Mesendoderm (in vitro differentiated cells): ENCODE measurements around the gene WASHC2C.
"Not testable (repeated sequence)": the region's sequence is repeated elsewhere in the genome, so short reads cannot be mapped to it uniquely, and the experiment has no call there.

Source experiments
- DNase-seq: peaks from one replicate; pipeline ENCODE4 v3.0.0; 2013
- H2AK5ac ChIP-seq: 2 replicates; pipeline ENCODE4 v1.6.1; 2013; ENCODE audit warnings: low read length, inconsistent platforms
- H2BK120ac ChIP-seq: 2 replicates; pipeline ENCODE4 v1.6.1; 2013; ENCODE audit warnings: low read depth, mild to moderate bottlenecking, low read length, moderate library complexity, mixed read lengths
- H2BK15ac ChIP-seq: replicated peaks from 2 replicates; pipeline ENCODE4 v1.6.1; 2013; ENCODE audit warnings: low read depth, mild to moderate bottlenecking, moderate library complexity
- H2BK5ac ChIP-seq: 2 replicates; pipeline ENCODE4 v1.6.1; 2013; ENCODE audit warnings: low read length, inconsistent platforms
- H3K18ac ChIP-seq: 2 replicates; pipeline ENCODE4 v1.6.1; 2013; ENCODE audit warnings: mild to moderate bottlenecking, low read length, mixed read lengths
- H3K23ac ChIP-seq: one replicate; pipeline ENCODE4 v1.6.1; 2013; ENCODE audit warnings: low read length
- H3K27ac ChIP-seq: 2 replicates; pipeline ENCODE4 v1.5.1; 2013; ENCODE audit warnings: low read depth, mild to moderate bottlenecking, inconsistent platforms, low read length, moderate library complexity
- H3K27me3 ChIP-seq: 2 replicates; pipeline ENCODE4 v1.6.1; 2013; ENCODE audit warnings: low read length, control low read depth, mild to moderate bottlenecking, inconsistent platforms; ENCODE audit not compliant: insufficient read depth, poor library complexity
- H3K36me3 ChIP-seq: 2 replicates; pipeline ENCODE4 v1.6.1; 2013; ENCODE audit warnings: low read length, inconsistent platforms; ENCODE audit not compliant: control insufficient read depth, insufficient read depth
- H3K4ac ChIP-seq: one replicate; pipeline ENCODE4 v1.6.1; 2013; ENCODE audit warnings: low read depth, mild to moderate bottlenecking, low read length, moderate library complexity
- H3K4me1 ChIP-seq: 2 replicates; pipeline ENCODE4 v1.6.1; 2013; ENCODE audit warnings: low read depth, low read length, inconsistent platforms; ENCODE audit not compliant: control insufficient read depth
- H3K4me2 ChIP-seq: 2 replicates; pipeline ENCODE4 v1.6.1; 2013; ENCODE audit warnings: low read length
- H3K4me3 ChIP-seq: 2 replicates; pipeline ENCODE4 v1.5.1; 2013; ENCODE audit warnings: mild to moderate bottlenecking, low read length
- H3K56ac ChIP-seq: one replicate; pipeline ENCODE4 v1.6.1; 2013; ENCODE audit warnings: low read length
- H3K79me1 ChIP-seq: 2 replicates; pipeline ENCODE4 v1.6.1; 2013; ENCODE audit warnings: low read length, inconsistent platforms
- H3K79me2 ChIP-seq: 2 replicates; pipeline ENCODE4 v1.6.1; 2013; ENCODE audit warnings: mild to moderate bottlenecking, low read length; ENCODE audit not compliant: control insufficient read depth, insufficient read depth
- H3K9ac ChIP-seq: 2 replicates; pipeline ENCODE4 v1.6.1; 2013; ENCODE audit warnings: low read length, inconsistent platforms
- H4K5ac ChIP-seq: one replicate; pipeline ENCODE4 v1.6.1; 2013; ENCODE audit warnings: low read length
- H4K8ac ChIP-seq: one replicate; pipeline ENCODE4 v1.6.1; 2013; ENCODE audit warnings: low read depth, mild to moderate bottlenecking, control low read depth, low read length, moderate library complexity
- WGBS: extraction: QIAGEN DNeasy Blood & Tissue Kit; methylation state at CpG from one replicate; pipeline ENCODE4 v1.1.7; 2013; ENCODE audit warnings: low lambda C conversion rate, missing lambda C conversion rate; ENCODE audit not compliant: insufficient coverage; ENCODE audit errors: extremely low coverage; 5-methylcytosine and 5-hydroxymethylcytosine counted together

Gene WASHC2C

DNA sequence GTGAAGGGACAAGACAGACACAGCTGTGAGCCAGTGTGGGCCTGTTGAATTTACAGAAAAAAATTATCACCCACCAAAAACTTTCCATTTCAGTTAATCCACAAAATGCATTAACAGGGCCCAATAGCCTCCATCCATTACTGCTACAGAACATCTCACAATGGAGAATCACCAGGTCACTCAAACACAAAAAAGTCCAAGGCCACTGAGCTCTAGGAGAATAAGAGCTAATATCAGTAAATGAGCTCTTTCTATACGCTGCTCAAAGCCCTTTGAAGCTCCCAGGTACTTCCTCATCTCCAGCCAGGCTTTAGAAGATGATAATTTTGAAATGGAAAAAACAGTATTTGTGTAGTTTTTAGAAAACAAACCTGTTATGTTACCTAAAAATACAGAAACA is 9.4 kb upstream of the WASHC2C start:
- not testable (repeated sequence) for H3K36me3 ChIP-seq, DNase-seq
- WGBS: no CpG with 5 or more reads among the region's 1 CpG

DNA sequence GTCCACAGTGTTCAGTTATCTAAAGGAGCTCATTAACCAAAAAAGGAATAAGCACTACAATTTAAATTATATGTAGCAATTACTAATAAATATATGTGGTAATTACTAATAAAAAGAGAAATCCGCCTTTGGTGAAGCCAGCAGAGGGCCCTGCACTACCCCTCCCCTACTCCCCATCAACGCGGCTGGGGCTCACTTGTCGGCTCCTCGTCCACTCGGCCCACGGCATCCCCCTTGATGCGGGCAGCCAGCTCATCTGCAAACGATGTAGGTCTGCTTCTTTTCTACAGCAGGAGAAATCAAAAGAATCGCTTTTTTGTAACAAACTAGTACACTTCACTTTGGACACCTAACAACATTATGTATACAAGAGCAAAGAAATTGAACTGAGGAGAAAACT is 5.6 kb upstream of the WASHC2C start:
- no CpG with 5 or more reads among the region's 10 CpGs for WGBS
- H3K4ac ChIP-seq, H3K27ac ChIP-seq, H3K18ac ChIP-seq, H3K79me1 ChIP-seq, H3K27me3 ChIP-seq, H3K36me3 ChIP-seq, H3K4me3 ChIP-seq, H2AK5ac ChIP-seq, H3K23ac ChIP-seq, H4K5ac ChIP-seq, H3K79me2 ChIP-seq, H2BK120ac ChIP-seq, H3K9ac ChIP-seq, H4K8ac ChIP-seq, H3K56ac ChIP-seq, DNase-seq, H2BK5ac ChIP-seq, H3K4me2 ChIP-seq, H3K4me1 ChIP-seq, H2BK15ac ChIP-seq: not testable (repeated sequence)

More for the DNA sequence above, 9.4 kb upstream of the WASHC2C start:
- H3K79me2 ChIP-seq, H4K8ac ChIP-seq, H3K4me1 ChIP-seq, H4K5ac ChIP-seq, H3K4me2 ChIP-seq, H3K9ac ChIP-seq, H2BK120ac ChIP-seq, H3K27ac ChIP-seq, H3K4me3 ChIP-seq, H2AK5ac ChIP-seq, H3K56ac ChIP-seq, H3K23ac ChIP-seq, H2BK15ac ChIP-seq, H3K79me1 ChIP-seq, H3K4ac ChIP-seq, H3K27me3 ChIP-seq, H3K18ac ChIP-seq, H2BK5ac ChIP-seq: not testable (repeated sequence)

DNA sequence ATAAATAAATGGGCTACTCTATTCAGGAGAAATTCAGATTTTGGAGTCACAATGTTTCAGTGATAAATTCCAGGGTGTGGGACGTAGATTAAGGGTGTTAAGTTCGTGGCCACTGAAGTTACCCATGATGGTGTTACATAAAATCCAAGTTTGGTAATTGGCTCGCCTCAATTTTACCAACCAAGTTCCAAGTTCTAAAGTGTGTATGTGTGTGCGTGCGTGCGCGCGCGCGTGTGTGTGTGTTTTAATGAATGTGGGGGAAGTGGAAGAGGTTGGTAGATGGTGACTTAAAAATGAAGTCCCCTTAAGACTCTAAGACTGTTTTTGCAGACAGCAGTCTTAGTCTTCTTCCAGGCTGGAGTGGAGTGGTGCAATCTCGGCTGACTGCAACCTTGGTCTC is 3.2 kb upstream of the WASHC2C start:
- H2BK15ac ChIP-seq, H3K4me1 ChIP-seq, H3K36me3 ChIP-seq, H3K23ac ChIP-seq, H3K4me3 ChIP-seq, H2BK5ac ChIP-seq, H4K5ac ChIP-seq, H2BK120ac ChIP-seq, H3K27me3 ChIP-seq, H2AK5ac ChIP-seq, H3K4me2 ChIP-seq, H4K8ac ChIP-seq, H3K56ac ChIP-seq, H3K4ac ChIP-seq, H3K18ac ChIP-seq, H3K27ac ChIP-seq, H3K79me1 ChIP-seq, H3K79me2 ChIP-seq, DNase-seq, H3K9ac ChIP-seq: not testable (repeated sequence)
- no CpG with 5 or more reads among the region's 11 CpGs for WGBS

DNA sequence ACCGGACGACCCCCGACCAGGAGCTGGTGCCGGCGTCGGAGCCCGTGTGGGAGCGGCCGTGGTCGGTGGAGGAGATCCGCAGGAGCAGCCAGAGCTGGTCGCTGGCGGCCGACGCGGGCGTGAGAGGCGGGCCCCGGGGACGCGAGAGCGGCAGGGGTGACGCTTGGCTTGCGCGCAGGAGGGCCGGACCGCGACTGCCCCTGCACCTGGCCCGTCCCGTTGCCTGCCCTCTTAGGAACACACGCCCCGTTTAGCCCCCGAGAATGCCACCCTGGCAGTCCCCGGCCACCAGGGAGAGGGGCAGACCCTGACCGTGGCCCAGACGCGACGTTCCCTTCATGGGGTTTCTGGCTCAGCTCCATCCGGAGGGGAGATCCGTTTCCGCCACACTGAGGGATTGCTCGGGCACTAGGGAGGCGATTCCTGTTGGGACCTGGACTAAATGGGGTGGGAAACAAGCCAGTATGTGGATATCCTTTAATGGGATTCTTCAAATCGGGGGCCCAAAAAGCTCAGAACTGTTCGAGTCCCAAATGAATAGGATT is 427 bp downstream of the WASHC2C start:
- not testable (repeated sequence) for H3K36me3 ChIP-seq, H2BK15ac ChIP-seq, H3K4me1 ChIP-seq, H3K4ac ChIP-seq, H2BK5ac ChIP-seq, H3K18ac ChIP-seq, H4K8ac ChIP-seq, DNase-seq, H4K5ac ChIP-seq, H3K79me1 ChIP-seq, H3K79me2 ChIP-seq, H2AK5ac ChIP-seq, H3K4me2 ChIP-seq, H3K27ac ChIP-seq, H3K23ac ChIP-seq, H2BK120ac ChIP-seq, H3K27me3 ChIP-seq
- no CpG with 5 or more reads among the region's 45 CpGs for WGBS
- Histone ChIP-seq H3K56ac (peak overlapping the region; percentile 84), H3K9ac (peak overlapping the region; percentile 67), H3K4me3 (peak overlapping the region; percentile 53)

DNA sequence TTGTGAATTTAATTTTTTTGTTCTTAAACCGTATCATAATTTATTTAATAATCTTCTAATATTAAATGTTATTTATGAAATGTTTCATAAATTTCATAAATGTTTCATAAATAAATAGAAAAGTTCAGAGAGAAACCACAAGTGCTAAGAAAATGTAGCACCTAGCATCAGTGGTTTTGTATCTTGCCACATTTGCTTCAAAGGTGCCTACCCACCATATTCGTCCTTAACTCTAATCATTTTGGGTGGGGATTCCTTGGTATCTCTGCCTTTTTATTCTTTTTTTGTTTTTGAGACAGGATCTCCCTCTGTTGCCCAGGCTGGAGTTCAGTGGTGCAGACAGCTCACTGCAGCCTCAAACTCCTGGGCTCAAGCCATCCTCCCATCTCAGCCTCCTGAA is 7.4 kb downstream of the WASHC2C start:
- H3K4me1 ChIP-seq, H3K79me1 ChIP-seq, H2BK120ac ChIP-seq, H3K9ac ChIP-seq, H3K27ac ChIP-seq, H3K27me3 ChIP-seq, H3K56ac ChIP-seq, H3K4me3 ChIP-seq, H3K36me3 ChIP-seq, H2BK5ac ChIP-seq, DNase-seq, H3K23ac ChIP-seq, H4K5ac ChIP-seq, H2BK15ac ChIP-seq, H3K18ac ChIP-seq, H3K79me2 ChIP-seq, H3K4me2 ChIP-seq, H3K4ac ChIP-seq, H2AK5ac ChIP-seq, H4K8ac ChIP-seq: not testable (repeated sequence)
- no CpG with 5 or more reads among the region's 2 CpGs for WGBS

DNA sequence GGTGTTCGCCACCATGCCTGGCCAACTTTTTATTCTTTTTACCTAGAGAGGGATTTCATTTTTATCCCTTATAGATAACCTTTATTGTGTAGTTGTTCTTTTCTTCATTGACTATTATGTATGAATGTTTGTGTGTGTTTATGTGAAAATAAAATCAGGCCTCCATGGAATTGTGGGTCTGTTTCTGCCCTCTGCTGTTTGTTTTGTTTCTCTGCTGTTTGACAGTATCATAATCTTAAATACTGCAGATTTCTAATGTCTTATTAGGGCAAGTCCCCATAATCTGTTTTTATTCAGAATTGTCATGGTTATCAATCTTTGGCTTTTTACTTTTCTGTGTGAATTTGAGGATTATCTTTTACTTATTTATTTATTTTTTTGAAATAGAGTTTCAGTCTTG is 7.8 kb downstream of the WASHC2C start:
- H3K4me1 ChIP-seq, H3K9ac ChIP-seq, DNase-seq, H3K56ac ChIP-seq, H3K36me3 ChIP-seq, H3K4me3 ChIP-seq, H3K79me1 ChIP-seq, H2AK5ac ChIP-seq, H3K23ac ChIP-seq, H4K8ac ChIP-seq, H3K27me3 ChIP-seq, H3K4ac ChIP-seq, H2BK120ac ChIP-seq, H3K27ac ChIP-seq, H3K4me2 ChIP-seq, H4K5ac ChIP-seq, H2BK15ac ChIP-seq, H3K79me2 ChIP-seq, H3K18ac ChIP-seq, H2BK5ac ChIP-seq: not testable (repeated sequence)
- no CpG with 5 or more reads among the region's 1 CpG for WGBS
